Measurements from ENCODE around the gene DPH3.
A peak's percentile ranks its signal among the peaks of the same experiment; 100 is the strongest.

DPH3 gene

GRCh38 chr3:16290827-16291196, 26.1 kb upstream of the DPH3 start:
- no peak for DNase-seq (ENCODE audit: low read depth in 3 of 3)

- DNase-seq (ENCODE audit: low read depth in 3 of 3), result no peak
These were observed 25.5 kb upstream of the DPH3 start for GRCh38 chr3:16290007-16290826.

- no peak for DNase-seq (ENCODE audit: low read depth in 3 of 3)
These were observed 24.6 kb upstream of the DPH3 start for GRCh38 chr3:16289144-16289889.

- DNase-seq (ENCODE audit: low read depth in 3 of 3), result no peak
These were observed 23.9 kb upstream of the DPH3 start for GRCh38 chr3:16288664-16289063.

- no peak for DNase-seq (ENCODE audit: low read depth in 3 of 3)
These were observed 22.2 kb upstream of the DPH3 start for GRCh38 chr3:16286751-16287543.

GRCh38 chr3:16286161-16286560, 21.4 kb upstream of the DPH3 start:
- peak; percentile 33 to 64 (median 61) for DNase-seq (ENCODE audit: low read depth in 3 of 3)

GRCh38 chr3:16284633-16285032, 19.9 kb upstream of the DPH3 start:
- DNase-seq (ENCODE audit: low read depth in 3 of 3), result no peak

- no peak for DNase-seq (ENCODE audit: low read depth in 3 of 3)
These were observed 15.9 kb upstream of the DPH3 start for GRCh38 chr3:16280671-16281070.

GRCh38 chr3:16279010-16279801, 14.5 kb upstream of the DPH3 start:
- DNase-seq (ENCODE audit: low read depth in 3 of 3), result no peak

- no peak for DNase-seq (ENCODE audit: low read depth in 3 of 3)
These were observed 12.7 kb upstream of the DPH3 start for GRCh38 chr3:16277471-16277870.

GRCh38 chr3:16273867-16274266, 9.1 kb upstream of the DPH3 start:
- no peak for DNase-seq (ENCODE audit: low read depth in 3 of 3)

GRCh38 chr3:16272588-16272987, 7.8 kb upstream of the DPH3 start:
- DNase-seq (ENCODE audit: low read depth in 3 of 3), result no peak

GRCh38 chr3:16270855-16271254, 6.1 kb upstream of the DPH3 start:
- no peak for DNase-seq (ENCODE audit: low read depth in 3 of 3)

GRCh38 chr3:16266714-16267113, 2.0 kb upstream of the DPH3 start:
- no peak for DNase-seq (ENCODE audit: low read depth in 3 of 3)

GRCh38 chr3:16265455-16265786, 678 bp upstream of the DPH3 start:
- no peak for DNase-seq (ENCODE audit: low read depth in 3 of 3)

- no peak for DNase-seq (ENCODE audit: low read depth in 3 of 3)
These were observed 502 bp downstream of the DPH3 start for GRCh38 chr3:16264174-16264707.

- no peak for DNase-seq (ENCODE audit: low read depth in 3 of 3)
These were observed 2.6 kb downstream of the DPH3 start for GRCh38 chr3:16262174-16262573.

- no peak for DNase-seq (ENCODE audit: low read depth in 3 of 3)
These were observed 4.7 kb downstream of the DPH3 start for GRCh38 chr3:16260046-16260445.

- no peak for DNase-seq (ENCODE audit: low read depth in 3 of 3)
These were observed 5.9 kb downstream of the DPH3 start for GRCh38 chr3:16258866-16259265.

GRCh38 chr3:16258177-16258576, 6.6 kb downstream of the DPH3 start:
- DNase-seq (ENCODE audit: low read depth in 3 of 3), result no peak

GRCh38 chr3:16257309-16257708, 7.4 kb downstream of the DPH3 start:
- DNase-seq (ENCODE audit: low read depth in 3 of 3), result no peak

- DNase-seq (ENCODE audit: low read depth in 3 of 3), result no peak
These were observed 9.0 kb downstream of the DPH3 start for GRCh38 chr3:16255726-16256125.
